Parathyroid adenoma (tissue), 2 donors: ENCODE results near the gene ASH1L.
A peak's percentile ranks its signal among the peaks of the same experiment; 100 is the strongest.
"Not testable (repeated sequence)": the region's sequence is repeated elsewhere in the genome, so short reads cannot be mapped to it uniquely, and the experiment has no call there.

Experiments
- H2AFZ ChIP-seq: fragments of 300-600 bp; sonication (generic); one replicate; pipeline ENCODE4 v1.7.0; 2017; ENCODE audit warnings: antibody characterized with exemption, mild to moderate bottlenecking
- H3K27ac ChIP-seq: fragments of 300-600 bp; sonication (generic); one replicate; pipeline ENCODE4 v1.7.0; 2017
- H3K27me3 ChIP-seq: fragments of 300-600 bp; sonication (generic); one replicate; pipeline ENCODE4 v1.7.0; 2017; ENCODE audit warnings: low read length; ENCODE audit not compliant: control insufficient read depth, insufficient read depth
- H3K36me3 ChIP-seq: fragments of 300-600 bp; sonication (generic); one replicate; pipeline ENCODE4 v1.7.0; 2017; ENCODE audit warnings: low read length; ENCODE audit not compliant: control insufficient read depth, insufficient read depth
- H3K4me1 ChIP-seq: fragments of 300-600 bp; sonication (generic); one replicate; pipeline ENCODE4 v1.7.0; 2017; ENCODE audit warnings: control low read depth
- H3K4me2 ChIP-seq: fragments of 300-600 bp; sonication (generic); one replicate; pipeline ENCODE4 v1.7.0; 2017; ENCODE audit warnings: low read length
- H3K4me3 ChIP-seq: fragments of 300-600 bp; sonication (generic); one replicate; pipeline ENCODE4 v1.7.0; 2017; ENCODE audit warnings: low read depth, low read length
- H3K79me2 ChIP-seq: fragments of 300-600 bp; sonication (generic); one replicate; pipeline ENCODE4 v1.7.0; 2017; ENCODE audit warnings: control low read depth
- H3K9ac ChIP-seq: fragments of 300-600 bp; sonication (generic); one replicate; pipeline ENCODE4 v1.7.0; 2017; ENCODE audit warnings: mild to moderate bottlenecking
- H3K9me3 ChIP-seq: fragments of 300-600 bp; sonication (generic); one replicate; pipeline ENCODE4 v1.7.0; 2017; ENCODE audit warnings: low read length; ENCODE audit not compliant: control insufficient read depth
- TF ChIP-seq, protein P1 (sequence below): fragments of 300-600 bp; sonication (generic); IDR thresholded peaks from one replicate; pipeline ENCODE4 v1.7.0; 2017; ENCODE audit warnings: antibody characterized with exemption, mild to moderate bottlenecking
- donor health status: primary hyperparathyroidism.

The ASH1L gene

DNA sequence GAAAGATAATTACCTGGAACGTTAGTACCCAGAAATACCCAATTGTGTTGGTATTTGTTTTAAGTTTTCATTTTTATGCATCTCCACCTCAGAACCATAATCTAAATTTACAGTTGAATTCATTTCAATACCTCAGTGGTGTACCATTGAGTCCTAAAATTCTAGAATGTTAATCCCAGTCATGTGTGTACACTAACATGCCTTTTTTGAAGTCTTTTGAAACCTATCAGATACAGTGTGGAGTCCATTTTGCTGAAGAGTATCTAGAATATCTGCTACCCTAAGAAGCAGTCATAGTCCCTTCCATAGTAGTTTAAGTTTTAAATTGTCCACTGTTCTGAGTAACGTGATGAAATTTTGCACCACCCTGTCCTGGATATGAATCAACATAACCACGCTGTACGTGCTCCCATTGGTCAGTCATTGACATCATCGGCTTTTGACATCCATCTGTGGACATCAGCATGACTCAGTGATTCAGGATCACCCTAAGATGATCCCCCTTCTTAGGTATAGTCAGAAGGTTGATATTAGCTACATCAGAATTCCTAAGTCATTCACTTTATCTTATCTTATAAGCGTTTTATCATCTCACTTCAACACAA is 7.5 kb upstream of the ASH1L start:
- H3K36me3 ChIP-seq: no peaks in the 10 kb centered on the region
- H2AFZ ChIP-seq: no peak overlapping the region
- no peak overlapping the region for H3K4me2 ChIP-seq
- peaks cover 14% of the 10 kb centered on the region for H3K79me2 ChIP-seq
- no peak overlapping the region for H3K27ac ChIP-seq
- no peak overlapping the region for H3K9ac ChIP-seq
- no peak overlapping the region for H3K4me3 ChIP-seq
- H3K9me3 ChIP-seq: no peaks in the 10 kb centered on the region
- no peaks in the 10 kb centered on the region for H3K4me1 ChIP-seq
- TF ChIP-seq, protein P1, sequence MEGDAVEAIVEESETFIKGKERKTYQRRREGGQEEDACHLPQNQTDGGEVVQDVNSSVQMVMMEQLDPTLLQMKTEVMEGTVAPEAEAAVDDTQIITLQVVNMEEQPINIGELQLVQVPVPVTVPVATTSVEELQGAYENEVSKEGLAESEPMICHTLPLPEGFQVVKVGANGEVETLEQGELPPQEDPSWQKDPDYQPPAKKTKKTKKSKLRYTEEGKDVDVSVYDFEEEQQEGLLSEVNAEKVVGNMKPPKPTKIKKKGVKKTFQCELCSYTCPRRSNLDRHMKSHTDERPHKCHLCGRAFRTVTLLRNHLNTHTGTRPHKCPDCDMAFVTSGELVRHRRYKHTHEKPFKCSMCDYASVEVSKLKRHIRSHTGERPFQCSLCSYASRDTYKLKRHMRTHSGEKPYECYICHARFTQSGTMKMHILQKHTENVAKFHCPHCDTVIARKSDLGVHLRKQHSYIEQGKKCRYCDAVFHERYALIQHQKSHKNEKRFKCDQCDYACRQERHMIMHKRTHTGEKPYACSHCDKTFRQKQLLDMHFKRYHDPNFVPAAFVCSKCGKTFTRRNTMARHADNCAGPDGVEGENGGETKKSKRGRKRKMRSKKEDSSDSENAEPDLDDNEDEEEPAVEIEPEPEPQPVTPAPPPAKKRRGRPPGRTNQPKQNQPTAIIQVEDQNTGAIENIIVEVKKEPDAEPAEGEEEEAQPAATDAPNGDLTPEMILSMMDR: no peak
- H3K27me3 ChIP-seq: no peaks in the 10 kb centered on the region

DNA sequence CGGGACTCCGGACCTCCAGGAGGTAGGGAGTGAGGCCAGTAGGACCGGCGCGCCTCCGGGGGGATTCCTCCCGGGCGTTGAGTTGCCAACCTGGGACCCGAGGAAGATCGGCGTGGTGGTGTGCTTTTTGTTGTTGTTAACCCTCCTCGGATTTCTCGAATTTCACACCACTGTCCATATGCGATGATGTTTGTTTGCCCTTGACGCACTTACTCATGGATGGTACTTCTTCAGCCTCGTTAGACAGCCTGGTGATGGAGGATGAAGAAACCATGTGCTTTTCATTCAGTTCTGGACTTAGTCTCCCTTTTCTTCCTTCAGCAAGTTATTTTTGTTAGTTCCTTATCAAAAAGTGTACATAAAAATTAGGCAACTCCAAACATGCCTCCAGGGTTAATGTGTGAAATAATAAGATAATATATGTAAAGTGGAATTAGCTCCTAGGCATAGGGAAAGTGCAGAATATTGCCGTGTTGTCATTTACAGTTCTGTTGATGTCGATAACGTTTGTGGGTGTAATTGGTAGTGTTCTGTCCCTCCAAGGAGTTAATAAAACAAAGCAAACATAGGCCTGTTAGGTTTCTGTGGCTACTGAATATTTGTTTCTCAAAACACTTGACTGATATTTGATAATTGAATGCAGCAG is 897 bp upstream of the ASH1L start:
- not testable (repeated sequence) for H3K9me3 ChIP-seq, H3K9ac ChIP-seq, H3K27me3 ChIP-seq, H3K36me3 ChIP-seq, H3K4me1 ChIP-seq
- peak overlapping the region; percentile 96 for H3K27ac ChIP-seq
- H3K4me2 ChIP-seq: peak overlapping the region; percentile 98
- peak overlapping the region; percentile 85 for H2AFZ ChIP-seq
- H3K79me2 ChIP-seq: peaks cover 11% of the 10 kb centered on the region
- H3K4me3 ChIP-seq: peak overlapping the region; percentile 99

GRCh38 chr1:155561779-155562580 is 623 bp downstream of the ASH1L start:
- Histone ChIP-seq H3K79me2 (peaks cover 16% of the 10 kb centered on the region), H3K9ac (peak overlapping the region; percentile 84), H3K4me2 (peak overlapping the region; percentile 69), H3K27ac (peak overlapping the region; percentile 96), H3K4me3 (peak overlapping the region; percentile 99), H2AFZ (peak overlapping the region; percentile 85)
- not testable (repeated sequence) for H3K27me3 ChIP-seq, H3K9me3 ChIP-seq, H3K4me1 ChIP-seq, H3K36me3 ChIP-seq

- Histone ChIP-seq H3K79me2 (peaks cover 35% of the 10 kb centered on the region), H3K27ac (no peak overlapping the region), H3K9me3 (no peaks in the 10 kb centered on the region), H3K4me3 (no peak overlapping the region), H3K27me3 (no peaks in the 10 kb centered on the region), H3K36me3 (no peaks in the 10 kb centered on the region), H3K9ac (no peak overlapping the region), H3K4me1 (peaks cover 3% of the 10 kb centered on the region), H3K4me2 (no peak overlapping the region), H2AFZ (no peak overlapping the region)
- TF ChIP-seq, protein P1: no peak
Measured at GRCh38 chr1:155555915-155556314, 6.7 kb downstream of the ASH1L start.

GRCh38 chr1:155553349-155553748 is 9.3 kb downstream of the ASH1L start:
- H3K27ac ChIP-seq: no peak overlapping the region
- H3K9ac ChIP-seq: no peak overlapping the region
- H3K9me3 ChIP-seq: no peaks in the 10 kb centered on the region
- no peak overlapping the region for H3K4me3 ChIP-seq
- no peak overlapping the region for H3K4me2 ChIP-seq
- TF ChIP-seq, protein P1: no peak
- no peaks in the 10 kb centered on the region for H3K36me3 ChIP-seq
- no peak overlapping the region for H2AFZ ChIP-seq
- no peaks in the 10 kb centered on the region for H3K27me3 ChIP-seq
- peaks cover 3% of the 10 kb centered on the region for H3K4me1 ChIP-seq
- H3K79me2 ChIP-seq: peaks cover 49% of the 10 kb centered on the region
